Measurements from ENCODE around the gene MPP1.

GRCh38 chrX:154748712-154749339, 56.5 kb downstream of the MPP1 start:
- TF ChIP-seq, protein P1, sequence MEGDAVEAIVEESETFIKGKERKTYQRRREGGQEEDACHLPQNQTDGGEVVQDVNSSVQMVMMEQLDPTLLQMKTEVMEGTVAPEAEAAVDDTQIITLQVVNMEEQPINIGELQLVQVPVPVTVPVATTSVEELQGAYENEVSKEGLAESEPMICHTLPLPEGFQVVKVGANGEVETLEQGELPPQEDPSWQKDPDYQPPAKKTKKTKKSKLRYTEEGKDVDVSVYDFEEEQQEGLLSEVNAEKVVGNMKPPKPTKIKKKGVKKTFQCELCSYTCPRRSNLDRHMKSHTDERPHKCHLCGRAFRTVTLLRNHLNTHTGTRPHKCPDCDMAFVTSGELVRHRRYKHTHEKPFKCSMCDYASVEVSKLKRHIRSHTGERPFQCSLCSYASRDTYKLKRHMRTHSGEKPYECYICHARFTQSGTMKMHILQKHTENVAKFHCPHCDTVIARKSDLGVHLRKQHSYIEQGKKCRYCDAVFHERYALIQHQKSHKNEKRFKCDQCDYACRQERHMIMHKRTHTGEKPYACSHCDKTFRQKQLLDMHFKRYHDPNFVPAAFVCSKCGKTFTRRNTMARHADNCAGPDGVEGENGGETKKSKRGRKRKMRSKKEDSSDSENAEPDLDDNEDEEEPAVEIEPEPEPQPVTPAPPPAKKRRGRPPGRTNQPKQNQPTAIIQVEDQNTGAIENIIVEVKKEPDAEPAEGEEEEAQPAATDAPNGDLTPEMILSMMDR (tag by site-specific recombination; IDR thresholded peaks at IDR 0.05), result peak; percentile 42; the same call in 1 of the 2 replicates
- TF ChIP-seq ZBTB20 (tag by site-specific recombination; IDR thresholded peaks at IDR 0.05), result no peak
- no peak for TF ChIP-seq SP2 (tag by site-specific recombination; IDR thresholded peaks at IDR 0.05)
- TF ChIP-seq ZBTB44 (tag by site-specific recombination; IDR thresholded peaks at IDR 0.05), result no peak
- no peak for TF ChIP-seq YY1 (tag by site-specific recombination; IDR thresholded peaks at IDR 0.05)
- TF ChIP-seq ZNF23 (tag by site-specific recombination; IDR thresholded peaks at IDR 0.05; ENCODE audit: borderline replicate concordance), result no peak
- TF ChIP-seq ZNF184 (tag by site-specific recombination; IDR thresholded peaks at IDR 0.05), result no peak
